ENCODE data around the gene PHF11. TPM values are rescaled to one million over a fixed set of nuclear protein-coding genes. Genes with fewer than 3 reads are reported as not detected.

The PHF11 gene
- total and polyA plus RNA-seq, 2 of the 13 experiments (the other 11 are each of a cell fraction or from before 2014, with no cell fraction given) = 15.8 to 22.0 TPM

DNA sequence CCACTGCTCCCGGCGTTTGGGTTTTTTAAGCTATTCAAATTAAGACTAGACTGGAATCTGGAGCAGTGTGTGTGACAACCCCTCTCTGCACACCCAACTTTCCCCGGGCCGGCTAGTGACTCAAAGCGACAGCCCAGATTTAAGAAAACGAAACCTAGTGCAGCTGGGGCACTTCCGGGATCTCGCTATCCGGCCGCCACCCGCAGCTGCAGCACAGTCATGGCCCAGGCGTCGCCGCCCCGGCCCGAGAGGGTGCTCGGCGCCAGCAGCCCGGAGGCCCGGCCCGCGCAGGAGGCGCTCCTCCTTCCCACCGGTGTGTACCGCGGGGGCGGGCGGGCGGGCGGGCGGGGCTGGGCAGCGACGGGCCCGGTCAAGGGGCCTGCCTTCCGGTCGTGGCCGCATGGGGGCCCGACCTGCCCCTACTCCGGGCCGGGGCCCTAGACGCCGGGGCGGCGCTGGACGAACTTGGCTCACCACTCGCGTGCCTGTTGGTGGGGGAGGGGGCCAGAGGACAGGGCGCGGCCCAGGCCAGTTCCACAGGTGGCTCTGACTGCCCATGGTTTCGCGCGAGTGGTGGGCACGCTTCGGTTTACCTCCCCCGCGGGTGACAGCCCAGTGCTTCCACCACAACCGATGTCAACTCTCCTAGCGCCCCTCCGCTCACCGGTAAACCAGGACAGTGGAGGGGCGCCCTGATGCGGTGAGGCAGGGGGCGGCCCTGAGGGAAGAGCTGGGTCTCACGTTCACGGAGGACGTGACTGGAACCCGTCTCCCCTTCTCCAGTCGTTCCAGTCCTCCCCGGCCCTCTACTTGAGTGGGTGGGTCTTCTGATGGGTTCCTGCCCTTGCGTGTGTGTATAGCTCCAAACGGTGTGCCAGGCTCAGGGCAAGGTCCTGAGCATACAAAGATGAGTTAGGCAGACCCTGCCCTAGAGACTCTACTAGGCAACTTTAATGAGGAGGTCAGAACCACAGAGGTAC, at the start of gene PHF11 (continued):
- TF ChIP-seq CREB1 (IDR thresholded peaks at IDR 0.05) (no peak), CREB1 (CRISPR knock-in tag; IDR thresholded peaks at IDR 0.05) (no peak), MAF1 (CRISPR knock-in tag; IDR thresholded peaks at IDR 0.05; ENCODE audit: borderline replicate concordance) (no peak), ZNF136 (CRISPR knock-in tag; IDR thresholded peaks at IDR 0.05; ENCODE audit: low read depth) (no peak), SNAPC2 (CRISPR knock-in tag; IDR thresholded peaks at IDR 0.05) (no peak), NRL (CRISPR knock-in tag; IDR thresholded peaks at IDR 0.05; ENCODE audit: borderline replicate concordance) (peak; percentile 44; the same call in 1 of the 2 replicates), HMG20B (CRISPR knock-in tag; conservative IDR thresholded peaks at IDR 0.05) (0 out of 2 replicates have a peak, but pooled peaks have one; percentile 13), ARNT2 (CRISPR knock-in tag; IDR thresholded peaks at IDR 0.05; ENCODE audit: low read depth) (no peak), PHF5A (CRISPR knock-in tag; IDR thresholded peaks at IDR 0.05; ENCODE audit: low read depth, unreplicated experiment) (no peak), ARNT (IDR thresholded peaks at IDR 0.05) (no peak), TEAD2 (CRISPR knock-in tag; IDR thresholded peaks at IDR 0.05) (no peak), GFI1 (CRISPR knock-in tag; IDR thresholded peaks at IDR 0.05; ENCODE audit: borderline replicate concordance) (no peak), NFYC (CRISPR knock-in tag; IDR thresholded peaks at IDR 0.05) (no peak; the same call in 1 of the 2 replicates), HIVEP1 (CRISPR knock-in tag; IDR thresholded peaks at IDR 0.05) (peak; percentile 38; the same call in 1 of the 2 replicates), POLR2G (IDR thresholded peaks at IDR 0.05; ENCODE audit: low read depth, low read length) (peak; percentile 77), ZNF552 (CRISPR knock-in tag; IDR thresholded peaks at IDR 0.05; ENCODE audit: borderline replicate concordance) (no peak), KAT2B (IDR thresholded peaks at IDR 0.05; ENCODE audit: borderline replicate concordance, low read depth, low read length) (no peak), ZNF253 (CRISPR knock-in tag; IDR thresholded peaks at IDR 0.05; ENCODE audit: borderline replicate concordance) (no peak), ZBTB21 (CRISPR knock-in tag; IDR thresholded peaks at IDR 0.05) (no peak), ZNF850 (CRISPR knock-in tag; conservative IDR thresholded peaks at IDR 0.05) (no peak), TBX2 (CRISPR knock-in tag; IDR thresholded peaks at IDR 0.05; ENCODE audit: borderline replicate concordance) (peak; percentile 71), SPEN (CRISPR knock-in tag; IDR thresholded peaks at IDR 0.05; ENCODE audit: low read depth) (no peak), EEA1 (CRISPR knock-in tag; IDR thresholded peaks at IDR 0.05; ENCODE audit: borderline replicate concordance) (no peak)
- TF ChIP-seq, protein P1, sequence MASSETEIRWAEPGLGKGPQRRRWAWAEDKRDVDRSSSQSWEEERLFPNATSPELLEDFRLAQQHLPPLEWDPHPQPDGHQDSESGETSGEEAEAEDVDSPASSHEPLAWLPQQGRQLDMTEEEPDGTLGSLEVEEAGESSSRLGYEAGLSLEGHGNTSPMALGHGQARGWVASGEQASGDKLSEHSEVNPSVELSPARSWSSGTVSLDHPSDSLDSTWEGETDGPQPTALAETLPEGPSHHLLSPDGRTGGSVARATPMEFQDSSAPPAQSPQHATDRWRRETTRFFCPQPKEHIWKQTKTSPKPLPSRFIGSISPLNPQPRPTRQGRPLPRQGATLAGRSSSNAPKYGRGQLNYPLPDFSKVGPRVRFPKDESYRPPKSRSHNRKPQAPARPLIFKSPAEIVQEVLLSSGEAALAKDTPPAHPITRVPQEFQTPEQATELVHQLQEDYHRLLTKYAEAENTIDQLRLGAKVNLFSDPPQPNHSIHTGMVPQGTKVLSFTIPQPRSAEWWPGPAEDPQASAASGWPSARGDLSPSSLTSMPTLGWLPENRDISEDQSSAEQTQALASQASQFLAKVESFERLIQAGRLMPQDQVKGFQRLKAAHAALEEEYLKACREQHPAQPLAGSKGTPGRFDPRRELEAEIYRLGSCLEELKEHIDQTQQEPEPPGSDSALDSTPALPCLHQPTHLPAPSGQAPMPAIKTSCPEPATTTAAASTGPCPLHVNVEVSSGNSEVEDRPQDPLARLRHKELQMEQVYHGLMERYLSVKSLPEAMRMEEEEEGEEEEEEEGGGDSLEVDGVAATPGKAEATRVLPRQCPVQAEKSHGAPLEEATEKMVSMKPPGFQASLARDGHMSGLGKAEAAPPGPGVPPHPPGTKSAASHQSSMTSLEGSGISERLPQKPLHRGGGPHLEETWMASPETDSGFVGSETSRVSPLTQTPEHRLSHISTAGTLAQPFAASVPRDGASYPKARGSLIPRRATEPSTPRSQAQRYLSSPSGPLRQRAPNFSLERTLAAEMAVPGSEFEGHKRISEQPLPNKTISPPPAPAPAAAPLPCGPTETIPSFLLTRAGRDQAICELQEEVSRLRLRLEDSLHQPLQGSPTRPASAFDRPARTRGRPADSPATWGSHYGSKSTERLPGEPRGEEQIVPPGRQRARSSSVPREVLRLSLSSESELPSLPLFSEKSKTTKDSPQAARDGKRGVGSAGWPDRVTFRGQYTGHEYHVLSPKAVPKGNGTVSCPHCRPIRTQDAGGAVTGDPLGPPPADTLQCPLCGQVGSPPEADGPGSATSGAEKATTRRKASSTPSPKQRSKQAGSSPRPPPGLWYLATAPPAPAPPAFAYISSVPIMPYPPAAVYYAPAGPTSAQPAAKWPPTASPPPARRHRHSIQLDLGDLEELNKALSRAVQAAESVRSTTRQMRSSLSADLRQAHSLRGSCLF (CRISPR knock-in tag; IDR thresholded peaks at IDR 0.05; ENCODE audit: borderline replicate concordance) = no peak
- TF ChIP-seq, protein P2, sequence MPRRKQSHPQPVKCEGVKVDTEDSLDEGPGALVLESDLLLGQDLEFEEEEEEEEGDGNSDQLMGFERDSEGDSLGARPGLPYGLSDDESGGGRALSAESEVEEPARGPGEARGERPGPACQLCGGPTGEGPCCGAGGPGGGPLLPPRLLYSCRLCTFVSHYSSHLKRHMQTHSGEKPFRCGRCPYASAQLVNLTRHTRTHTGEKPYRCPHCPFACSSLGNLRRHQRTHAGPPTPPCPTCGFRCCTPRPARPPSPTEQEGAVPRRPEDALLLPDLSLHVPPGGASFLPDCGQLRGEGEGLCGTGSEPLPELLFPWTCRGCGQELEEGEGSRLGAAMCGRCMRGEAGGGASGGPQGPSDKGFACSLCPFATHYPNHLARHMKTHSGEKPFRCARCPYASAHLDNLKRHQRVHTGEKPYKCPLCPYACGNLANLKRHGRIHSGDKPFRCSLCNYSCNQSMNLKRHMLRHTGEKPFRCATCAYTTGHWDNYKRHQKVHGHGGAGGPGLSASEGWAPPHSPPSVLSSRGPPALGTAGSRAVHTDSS (CRISPR knock-in tag; conservative IDR thresholded peaks at IDR 0.05) = no peak

Data from HepG2 (cell line).